Heart right ventricle (tissue), 16 donors: ENCODE results near the gene BMP10. TPM values are rescaled to one million over a fixed set of nuclear protein-coding genes. Genes with fewer than 3 reads are reported as not detected.

Experiments used
- ATAC-seq, 8 donors: fragments of 200-7000 bp; cut with Tn5 transposase; one replicate each; pipeline ENCODE4 v1.9.1; 2020; ENCODE audit warnings: mild to moderate bottlenecking in 8 of 8, moderate library complexity in 8 of 8, moderate number of reproducible peaks in 1 of 8
- DNase-seq, 2 donors: peaks; one replicate each; pipeline ENCODE4 v3.0.0-alpha.2; 2020
- H3K27ac ChIP-seq, 10 donors: fragments of 200-600 bp; sonication (generic) in 2 of 10; one replicate each; pipeline versions ENCODE4 v1.5.0 to v1.8.0; 2020 to 2022; ENCODE audit warnings: mild to moderate bottlenecking in 3 of 10
- H3K27me3 ChIP-seq, 7 donors: fragments of 200-600 bp; one replicate each; pipeline ENCODE4 v1.8.0; 2021 to 2022; ENCODE audit warnings: mild to moderate bottlenecking in 2 of 7
- H3K36me3 ChIP-seq, 9 donors: fragments of 200-600 bp; sonication (generic) in 1 of 9; one replicate each; pipeline versions ENCODE4 v1.5.0 to v1.8.0; 2020 to 2022; ENCODE audit warnings: mild to moderate bottlenecking in 2 of 9
- H3K4me1 ChIP-seq, 9 donors: fragments of 200-600 bp; sonication (generic) in 1 of 9; one replicate each; pipeline versions ENCODE4 v1.5.0 to v1.8.0; 2020 to 2022; ENCODE audit warnings: mild to moderate bottlenecking in 4 of 9
- H3K4me3 ChIP-seq, 10 donors: fragments of 200-600 bp; sonication (generic) in 2 of 10; one replicate each; pipeline versions ENCODE4 v1.5.0 to v1.8.0; 2020 to 2022; ENCODE audit warnings: mild to moderate bottlenecking in 7 of 10, moderate library complexity in 2 of 10
- H3K9me3 ChIP-seq, 11 donors: fragments of 200-600 bp in 10 of 11; sonication (generic) in 2 of 11; one replicate each; pipeline versions ENCODE4 v1.5.0 to v1.8.0; 2013 to 2022; ENCODE audit warnings: mild to moderate bottlenecking in 2 of 11, control low read depth in 1 of 11, moderate library complexity in 1 of 11
- WGBS, 2 donors: extraction: QIAGEN DNeasy Blood & Tissue Kit; methylation state at CpG; one replicate each; pipeline ENCODE4 v1.1.7; 2013; ENCODE audit warnings: inconsistent platforms in 1 of 2; 5-methylcytosine and 5-hydroxymethylcytosine counted together
- intact Hi-C, 10 donors: fragments of 100-400 bp; cut with DNase I; formaldehyde crosslinking; loops; one replicate each; pipeline versions ENCODE4 v1.11.1 to v1.14.2; 2022
- polyA plus RNA-seq, 2 donors: library from polyadenylated mRNA; stranded (reverse); fragments of 200-250 nt; gene quantifications; one replicate each; pipeline ENCODE4 v1.2.3, GENCODE V29; 2013
- total RNA-seq, 10 donors: library from RNA; stranded (reverse); fragmentation: NEBNext Ultra II Directional in 3 of 10; extraction: Animal tissue kit (Norgen Biotek cat#: 25700) in 3 of 10; gene quantifications; one replicate each; pipeline versions ENCODE4 v1.2.1 to v1.2.4, GENCODE V29; 2021 to 2023
- TF ChIP-seq, protein P1 (sequence below), 9 donors: fragments of 200-600 bp; sonication (generic) in 2 of 9; IDR thresholded peaks; one replicate each; pipeline versions ENCODE4 v1.5.0 to v1.8.0; 2021 to 2022; ENCODE audit warnings: antibody characterized with exemption in 9 of 9, mild to moderate bottlenecking in 5 of 9, moderate library complexity in 1 of 9
- donor health status: Arrhythmogenic right ventricular cardiomyopathy.
- donor health status: ischemic (EF 13 %, LVEDD 7.1; RV severe dilation, severe dysfunction).
- donor health status: healthy with polysubstance abuse.
- donor health status: DM: no; HTN: yes; CAD: no.
- donor health status: DM: no; HTN: no; CAD: no.
- donor health status: ischemic (EF 25% LVEDD 6.9; RV normal size, moderate dysfunction).
- donor health status: ischemic (EF 25% LVEDD 5.7; RV mildly dilated, moderate dysfunction).
- donor health status: healthy.
- donor health status: DM: yes; HTN: yes; CAD: no.
- donor health status: Ischemic cardiomyopathy.
- donor health status: ischemic (EF 35%, LVEDD 5.7; RV mildly dilated, moderate dysfunction).
- donor health status: nonischemic (EF 11% LVEDD 7.7; RV severe dilation, severe dysfunction).
- donor health status: DM: yes; HTN: yes; CAD: no.
- donor health status: PGD.
- donor health status: ischemic (EF 29% LVEDD 5.4; RV normal size, mild dysfunction).
- donor health status: nonischemic (EF 23%, LVEDD 6.1; RV moderate dilation, normal function).

Gene BMP10
- total and polyA plus RNA-seq, 12 donors, result 0.03 to 0.31 TPM; not detected in 10

DNA sequence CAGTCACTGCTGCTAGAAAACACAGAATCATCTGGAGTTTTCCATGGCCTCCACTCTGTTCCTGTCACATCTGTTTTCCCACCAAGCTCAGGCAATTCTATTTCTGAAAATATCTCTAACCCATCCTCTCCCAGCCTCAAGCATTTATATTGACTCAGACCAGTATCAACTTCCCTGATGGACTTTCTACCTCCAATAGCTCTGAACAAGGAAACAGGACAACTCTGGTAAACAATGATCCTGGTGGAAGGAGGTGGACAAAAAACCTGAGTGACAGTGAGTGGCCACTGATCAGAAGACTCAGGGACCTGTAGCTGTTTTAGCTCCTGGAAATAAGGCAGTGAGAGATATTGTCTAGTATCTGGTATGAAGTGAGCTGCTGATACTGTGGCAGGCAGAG is 23.4 kb downstream of the BMP10 start:
- TF ChIP-seq, protein P1, sequence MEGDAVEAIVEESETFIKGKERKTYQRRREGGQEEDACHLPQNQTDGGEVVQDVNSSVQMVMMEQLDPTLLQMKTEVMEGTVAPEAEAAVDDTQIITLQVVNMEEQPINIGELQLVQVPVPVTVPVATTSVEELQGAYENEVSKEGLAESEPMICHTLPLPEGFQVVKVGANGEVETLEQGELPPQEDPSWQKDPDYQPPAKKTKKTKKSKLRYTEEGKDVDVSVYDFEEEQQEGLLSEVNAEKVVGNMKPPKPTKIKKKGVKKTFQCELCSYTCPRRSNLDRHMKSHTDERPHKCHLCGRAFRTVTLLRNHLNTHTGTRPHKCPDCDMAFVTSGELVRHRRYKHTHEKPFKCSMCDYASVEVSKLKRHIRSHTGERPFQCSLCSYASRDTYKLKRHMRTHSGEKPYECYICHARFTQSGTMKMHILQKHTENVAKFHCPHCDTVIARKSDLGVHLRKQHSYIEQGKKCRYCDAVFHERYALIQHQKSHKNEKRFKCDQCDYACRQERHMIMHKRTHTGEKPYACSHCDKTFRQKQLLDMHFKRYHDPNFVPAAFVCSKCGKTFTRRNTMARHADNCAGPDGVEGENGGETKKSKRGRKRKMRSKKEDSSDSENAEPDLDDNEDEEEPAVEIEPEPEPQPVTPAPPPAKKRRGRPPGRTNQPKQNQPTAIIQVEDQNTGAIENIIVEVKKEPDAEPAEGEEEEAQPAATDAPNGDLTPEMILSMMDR (IDR thresholded peaks at IDR 0.05), result no peak
- Histone ChIP-seq H3K27me3 (peaks cover 0 to 74% (median 4%) of the 10 kb centered on the region in 7 donors), H3K9me3 (no peaks in the 10 kb centered on the region), H3K27ac (no peak overlapping the region), H3K4me3 (no peak overlapping the region), H3K4me1 (peaks cover 0 to 5% (median 0%) of the 10 kb centered on the region in 9 donors), H3K36me3 (no peaks in the 10 kb centered on the region)
- DNase-seq (no peak), ATAC-seq (no peak)
- intact Hi-C loops, result no loop called here

DNA sequence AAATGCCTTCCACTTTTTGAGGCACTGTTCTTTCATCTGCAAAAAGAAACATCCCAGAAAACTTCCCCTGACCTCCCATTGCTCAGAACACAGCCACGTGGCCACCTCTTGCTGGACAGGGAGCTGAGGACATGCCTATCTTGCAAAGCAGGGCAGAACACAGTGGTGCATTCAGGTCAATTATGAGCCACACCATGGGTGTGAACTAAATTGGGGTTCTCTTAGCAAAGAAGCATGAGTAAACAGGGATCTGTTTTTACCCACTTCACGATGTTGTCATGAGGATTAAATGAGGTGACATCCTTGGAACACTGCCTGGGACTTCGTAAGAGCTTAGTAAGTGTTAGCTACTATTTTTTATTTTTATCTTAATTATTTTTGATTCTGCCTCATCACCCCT is 25.1 kb downstream of the BMP10 start:
- Histone ChIP-seq H3K27ac (no peak overlapping the region), H3K9me3 (no peaks in the 10 kb centered on the region), H3K27me3 (peaks cover 0 to 60% (median 4%) of the 10 kb centered on the region in 7 donors), H3K4me3 (no peak overlapping the region), H3K4me1 (peaks cover 0 to 5% (median 0%) of the 10 kb centered on the region in 9 donors), H3K36me3 (no peaks in the 10 kb centered on the region)
- ATAC-seq, result peak in 2 of 8 donors; percentile 9 to 44
- TF ChIP-seq, protein P1 (IDR thresholded peaks at IDR 0.05), result no peak
- no peak for DNase-seq
- 34 to 47% methylated on average over 3 of the region's 3 CpGs for WGBS, 2 donors
- intact Hi-C loops, result no loop called here

DNA sequence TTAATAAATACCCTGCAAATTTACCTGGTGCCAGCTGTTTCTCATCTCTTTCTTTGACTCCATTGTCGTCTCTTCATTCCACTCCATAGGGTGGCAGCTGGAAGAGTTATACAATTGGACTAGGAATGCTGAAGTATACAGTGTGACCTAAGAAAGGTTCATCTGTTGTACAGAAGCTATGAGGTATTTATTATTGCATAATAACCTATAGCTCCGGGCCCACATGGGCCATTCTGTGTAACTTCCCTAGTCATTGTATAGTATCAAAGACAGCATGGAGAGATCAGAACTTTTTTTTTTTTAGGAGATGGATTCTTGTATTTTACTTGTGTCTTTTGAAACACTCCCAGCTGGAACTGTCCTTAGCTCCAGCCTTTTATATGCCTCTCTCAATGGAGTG is 26.2 kb downstream of the BMP10 start:
- peaks cover 0 to 55% (median 4%) of the 10 kb centered on the region in 7 donors for H3K27me3 ChIP-seq
- H3K36me3 ChIP-seq, result no peaks in the 10 kb centered on the region
- intact Hi-C loops, result no loop called here
- no peak for DNase-seq
- no peak overlapping the region for H3K27ac ChIP-seq
- TF ChIP-seq, protein P1 (IDR thresholded peaks at IDR 0.05), result no peak
- whole genome bisulfite sequencing, 2 donors, result 88 to 92% methylated on average over 2 of the region's 2 CpGs
- H3K4me1 ChIP-seq, result peaks cover 0 to 5% (median 0%) of the 10 kb centered on the region in 9 donors
- ATAC-seq, result no peak
- H3K9me3 ChIP-seq, result no peaks in the 10 kb centered on the region
- H3K4me3 ChIP-seq, result no peak overlapping the region

DNA sequence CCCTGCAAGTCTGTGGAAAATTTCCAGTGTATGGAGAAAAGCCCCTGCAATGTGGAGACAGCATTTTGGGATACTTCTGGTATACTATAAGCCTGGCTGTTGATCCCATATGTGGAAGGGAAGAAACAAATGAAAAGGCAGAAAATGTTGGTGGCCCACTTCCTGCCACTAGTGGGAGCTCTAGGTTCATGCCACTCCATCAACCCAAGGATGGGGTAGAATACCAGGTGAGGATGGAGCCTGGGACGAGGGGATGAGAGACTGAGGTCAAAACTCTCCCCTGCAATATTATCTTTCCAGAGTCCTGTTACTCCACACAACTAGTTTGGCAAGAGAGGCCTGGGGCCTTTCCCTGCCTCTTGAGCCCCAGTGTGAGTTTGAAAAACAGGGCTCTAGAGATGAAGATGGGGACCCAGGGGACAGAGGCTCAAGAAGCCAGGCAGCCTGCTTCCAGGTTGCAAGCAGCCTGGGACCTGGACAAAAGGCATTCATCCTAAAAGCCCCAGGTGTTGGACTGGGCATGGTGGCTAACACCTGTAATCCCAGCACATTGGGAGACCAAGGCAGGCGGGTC is 31.9 kb downstream of the BMP10 start:
- WGBS, 2 donors, result 87% methylated on average over 2 of the region's 2 CpGs
- intact Hi-C loops, result loop anchor here in 6 of 10 donors (5.0 to 10.0 kb wide), 4 partner anchors 68 to 375 kb away; partner anchors contain the start of genes APLF (in 1 of the 6) and FBXO48 (in 1 of the 6)
- Histone ChIP-seq H3K27ac (no peak overlapping the region), H3K4me3 (no peak overlapping the region), H3K36me3 (no peaks in the 10 kb centered on the region), H3K4me1 (peaks cover 0 to 36% (median 5%) of the 10 kb centered on the region in 9 donors), H3K9me3 (no peaks in the 10 kb centered on the region), H3K27me3 (peaks cover 0 to 14% (median 2%) of the 10 kb centered on the region in 7 donors)
- TF ChIP-seq, protein P1 (IDR thresholded peaks at IDR 0.05), result peak in 8 of 9 donors; percentile 25 to 74 (median 54)
- no peak for DNase-seq
- ATAC-seq, result peak in 2 of 8 donors; percentile 19 to 23
